Mesothelial cell of epicardium (in vitro differentiated cells): Measurements from ENCODE around the gene WDR59. TPM values are rescaled to one million over a fixed set of nuclear protein-coding genes. Genes with fewer than 3 reads are reported as not detected.

Source experiments
- DNase-seq, 2 experiments: peaks; one replicate each; pipeline ENCODE4 v3.0.0; 2021; ENCODE audit warnings: low spot score in 2 of 2; ENCODE audit not compliant: unreplicated experiment in 2 of 2
- H3K27ac Mint-ChIP-seq: 2 replicates; pipeline ENCODE4 v1.8.0; 2021; ENCODE audit warnings: mixed read lengths
- H3K27me3 Mint-ChIP-seq: 2 replicates; pipeline ENCODE4 v1.8.0; 2021; ENCODE audit warnings: low read depth, mixed read lengths
- H3K36me3 Mint-ChIP-seq: 2 replicates; pipeline ENCODE4 v1.8.0; 2021; ENCODE audit warnings: mixed read lengths
- H3K4me1 Mint-ChIP-seq: 2 replicates; pipeline ENCODE4 v1.8.0; 2021; ENCODE audit warnings: mixed read lengths
- H3K4me3 Mint-ChIP-seq: 2 replicates; pipeline ENCODE4 v1.8.0; 2021; ENCODE audit warnings: mild to moderate bottlenecking, moderate library complexity, mixed read lengths
- H3K9me3 Mint-ChIP-seq: 2 replicates; pipeline ENCODE4 v1.8.0; 2021; ENCODE audit warnings: mixed read lengths
- total RNA-seq: library from RNA; stranded (reverse); gene quantifications from 3 replicates; pipeline ENCODE4 v1.2.1, GENCODE V29; 2021
- TF ChIP-seq, protein P1 (sequence below): fragments of 200-600 bp; sonication (generic); IDR thresholded peaks from one replicate; pipeline ENCODE4 v1.5.0; 2021; ENCODE audit warnings: antibody characterized with exemption; ENCODE audit not compliant: unreplicated experiment

Gene WDR59
- total RNA-seq, 1 donor from 2014 or later: 134 TPM

- no peak overlapping the region for H3K27ac Mint-ChIP-seq
- TF ChIP-seq, protein P1, sequence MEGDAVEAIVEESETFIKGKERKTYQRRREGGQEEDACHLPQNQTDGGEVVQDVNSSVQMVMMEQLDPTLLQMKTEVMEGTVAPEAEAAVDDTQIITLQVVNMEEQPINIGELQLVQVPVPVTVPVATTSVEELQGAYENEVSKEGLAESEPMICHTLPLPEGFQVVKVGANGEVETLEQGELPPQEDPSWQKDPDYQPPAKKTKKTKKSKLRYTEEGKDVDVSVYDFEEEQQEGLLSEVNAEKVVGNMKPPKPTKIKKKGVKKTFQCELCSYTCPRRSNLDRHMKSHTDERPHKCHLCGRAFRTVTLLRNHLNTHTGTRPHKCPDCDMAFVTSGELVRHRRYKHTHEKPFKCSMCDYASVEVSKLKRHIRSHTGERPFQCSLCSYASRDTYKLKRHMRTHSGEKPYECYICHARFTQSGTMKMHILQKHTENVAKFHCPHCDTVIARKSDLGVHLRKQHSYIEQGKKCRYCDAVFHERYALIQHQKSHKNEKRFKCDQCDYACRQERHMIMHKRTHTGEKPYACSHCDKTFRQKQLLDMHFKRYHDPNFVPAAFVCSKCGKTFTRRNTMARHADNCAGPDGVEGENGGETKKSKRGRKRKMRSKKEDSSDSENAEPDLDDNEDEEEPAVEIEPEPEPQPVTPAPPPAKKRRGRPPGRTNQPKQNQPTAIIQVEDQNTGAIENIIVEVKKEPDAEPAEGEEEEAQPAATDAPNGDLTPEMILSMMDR: no peak
- no peaks in the 10 kb centered on the region for H3K27me3 Mint-ChIP-seq
- no peak for DNase-seq
- no peak overlapping the region for H3K4me3 Mint-ChIP-seq
- no peaks in the 10 kb centered on the region for H3K9me3 Mint-ChIP-seq
- peaks cover 7% of the 10 kb centered on the region for H3K36me3 Mint-ChIP-seq
- H3K4me1 Mint-ChIP-seq: peaks cover 5% of the 10 kb centered on the region
Measured at GRCh38 chr16:74982256-74982655, 2.7 kb downstream of the WDR59 start.

DNA sequence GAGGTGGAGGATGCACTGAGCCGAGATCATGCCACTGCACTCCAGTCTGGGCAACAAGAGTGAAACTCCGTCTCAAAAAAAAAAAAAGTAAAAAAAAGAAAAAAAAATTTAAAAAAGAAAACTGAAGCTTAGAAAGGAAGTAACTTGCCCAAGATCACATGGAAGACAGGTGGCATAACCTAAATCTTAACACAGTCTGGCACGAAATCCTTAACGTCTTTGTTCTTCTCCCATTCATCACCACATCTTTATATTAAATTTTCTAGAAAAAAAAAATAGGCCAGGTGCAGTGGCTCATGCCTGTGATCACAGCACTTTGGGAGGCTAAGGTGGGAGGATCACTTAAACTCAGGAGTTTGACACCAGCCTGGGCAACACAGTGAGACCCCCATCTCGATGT, 9.3 kb downstream of the WDR59 start:
- TF ChIP-seq, protein P1: no peak
- Mint-ChIP-seq H3K9me3 (peaks cover under 1% of the 10 kb centered on the region), H3K36me3 (peaks cover 8% of the 10 kb centered on the region), H3K4me3 (no peak overlapping the region), H3K27me3 (no peaks in the 10 kb centered on the region), H3K27ac (no peak overlapping the region), H3K4me1 (no peaks in the 10 kb centered on the region)
- DNase-seq: no peak

- Mint-ChIP-seq H3K27ac (no peak overlapping the region), H3K36me3 (peaks cover 15% of the 10 kb centered on the region), H3K9me3 (peaks cover 7% of the 10 kb centered on the region), H3K4me1 (no peaks in the 10 kb centered on the region), H3K27me3 (no peaks in the 10 kb centered on the region), H3K4me3 (no peak overlapping the region)
- no peak for DNase-seq
- TF ChIP-seq, protein P1: no peak
Measured at GRCh38 chr16:74973304-74973703, 11.6 kb downstream of the WDR59 start.

- Mint-ChIP-seq H3K9me3 (peaks cover 4% of the 10 kb centered on the region), H3K27ac (no peak overlapping the region), H3K4me3 (no peak overlapping the region), H3K4me1 (no peaks in the 10 kb centered on the region), H3K27me3 (no peaks in the 10 kb centered on the region), H3K36me3 (peaks cover 42% of the 10 kb centered on the region)
- TF ChIP-seq, protein P1: no peak
- no peak for DNase-seq
Measured at GRCh38 chr16:74954763-74955162, 30.2 kb downstream of the WDR59 start.

- TF ChIP-seq, protein P1: no peak
- DNase-seq: no peak
- Mint-ChIP-seq H3K4me3 (no peak overlapping the region), H3K27ac (no peak overlapping the region), H3K9me3 (peaks cover 4% of the 10 kb centered on the region), H3K4me1 (no peaks in the 10 kb centered on the region), H3K27me3 (no peaks in the 10 kb centered on the region), H3K36me3 (peaks cover 53% of the 10 kb centered on the region)
Measured at GRCh38 chr16:74951681-74952080, 33.2 kb downstream of the WDR59 start.

DNA sequence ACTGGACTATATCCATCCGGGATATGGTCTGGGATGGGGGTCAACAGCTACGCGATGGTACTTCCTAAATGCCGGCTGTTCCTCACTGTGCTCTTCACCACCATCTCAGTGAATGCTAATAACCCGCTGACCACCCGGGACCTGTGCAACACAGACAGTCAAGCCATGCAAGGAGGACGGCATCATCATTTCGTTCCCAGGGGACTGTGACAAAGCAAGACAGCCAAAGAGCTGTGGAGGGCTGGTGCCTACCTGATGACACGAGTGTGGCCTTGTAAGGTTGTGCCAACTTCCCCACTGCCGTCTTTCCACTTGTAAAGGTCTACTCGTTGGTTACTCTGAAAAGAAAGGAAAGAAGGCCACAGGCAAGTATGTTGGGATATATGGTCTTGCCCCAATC, 33.7 kb downstream of the WDR59 start:
- no peaks in the 10 kb centered on the region for H3K4me1 Mint-ChIP-seq
- TF ChIP-seq, protein P1: no peak
- H3K9me3 Mint-ChIP-seq: peaks cover 4% of the 10 kb centered on the region
- no peak for DNase-seq
- H3K4me3 Mint-ChIP-seq: no peak overlapping the region
- no peaks in the 10 kb centered on the region for H3K27me3 Mint-ChIP-seq
- H3K36me3 Mint-ChIP-seq: peaks cover 52% of the 10 kb centered on the region
- no peak overlapping the region for H3K27ac Mint-ChIP-seq
